HG03066 (cell line): ENCODE data around the gene DMD.

ENCODE experiments used
- ATAC-seq: cut with Tn5 transposase; IDR thresholded peaks from one replicate; pipeline ENCODE4 v1.9.1; 2021; ENCODE audit warnings: low read depth; ENCODE audit not compliant: unreplicated experiment

Gene DMD

GRCh38 chrX:31572360-31572759 is 1639.0 kb downstream of the DMD start:
- no peak for ATAC-seq

DNA sequence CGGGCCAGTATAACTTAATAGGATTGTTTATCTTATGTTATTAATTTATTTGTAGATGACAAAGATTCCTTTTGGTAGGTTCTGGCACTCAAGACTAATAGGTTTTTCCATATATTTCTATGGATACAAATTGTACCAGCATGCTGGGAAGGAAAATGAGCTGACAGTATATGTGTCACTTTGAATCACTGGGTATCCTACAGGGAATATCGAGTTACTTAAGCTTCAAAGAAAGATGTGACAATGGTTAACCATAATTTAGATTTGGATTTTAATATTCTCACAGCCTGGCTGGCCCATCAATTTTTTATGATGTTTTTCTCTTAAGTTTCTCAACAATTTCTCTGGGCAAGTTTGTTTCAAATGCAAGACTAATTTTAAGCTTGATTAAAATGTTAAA is 1640.7 kb downstream of the DMD start:
- no peak for ATAC-seq

GRCh38 chrX:31563792-31564191 is 1647.6 kb downstream of the DMD start:
- no peak for ATAC-seq

- ATAC-seq: no peak
These were observed 1655.8 kb downstream of the DMD start for GRCh38 chrX:31555506-31555905.

- ATAC-seq: no peak
These were observed 1659.4 kb downstream of the DMD start for GRCh38 chrX:31551913-31552312.

GRCh38 chrX:31550158-31550557 is 1661.2 kb downstream of the DMD start:
- no peak for ATAC-seq

DNA sequence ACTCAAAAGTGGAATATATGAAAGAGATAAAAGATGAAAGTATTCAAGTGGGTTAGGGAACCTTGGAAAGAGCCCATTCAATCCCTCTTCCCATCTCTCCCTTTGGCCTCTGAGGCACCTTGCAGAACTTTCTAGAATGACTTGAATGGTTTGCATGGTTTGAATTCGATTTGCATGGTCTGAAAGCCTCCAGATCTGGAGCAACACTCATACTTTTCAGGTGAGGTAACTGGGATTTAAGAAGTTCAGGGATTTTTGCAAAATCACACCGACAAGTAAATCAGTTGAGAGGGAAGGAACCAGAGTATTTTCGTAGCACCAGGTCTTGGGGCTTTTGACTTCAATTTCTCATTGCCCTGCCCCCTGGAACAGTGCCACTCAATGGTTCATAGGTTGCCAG is 1663.5 kb downstream of the DMD start:
- no peak for ATAC-seq

DNA sequence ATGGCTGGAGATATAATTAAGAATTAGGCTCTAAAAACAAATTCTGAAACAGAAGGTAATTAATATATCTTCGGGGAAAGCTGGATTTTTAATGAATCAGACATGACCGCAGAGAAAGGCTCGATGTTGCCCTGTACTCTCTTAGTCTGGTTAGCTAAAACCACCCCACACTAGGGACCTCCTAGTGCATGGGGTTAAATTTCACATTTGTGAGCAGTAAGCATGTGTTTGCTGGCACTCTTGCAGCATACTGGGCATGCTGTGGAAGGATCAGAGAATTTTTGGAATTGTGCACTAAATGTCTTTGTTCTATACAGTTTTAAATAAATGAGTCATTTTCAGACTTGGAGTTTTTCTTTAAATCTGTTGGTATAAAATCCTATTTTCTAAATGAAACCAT is 1663.9 kb downstream of the DMD start:
- ATAC-seq: no peak

GRCh38 chrX:31546126-31546525 is 1665.2 kb downstream of the DMD start:
- no peak for ATAC-seq

DNA sequence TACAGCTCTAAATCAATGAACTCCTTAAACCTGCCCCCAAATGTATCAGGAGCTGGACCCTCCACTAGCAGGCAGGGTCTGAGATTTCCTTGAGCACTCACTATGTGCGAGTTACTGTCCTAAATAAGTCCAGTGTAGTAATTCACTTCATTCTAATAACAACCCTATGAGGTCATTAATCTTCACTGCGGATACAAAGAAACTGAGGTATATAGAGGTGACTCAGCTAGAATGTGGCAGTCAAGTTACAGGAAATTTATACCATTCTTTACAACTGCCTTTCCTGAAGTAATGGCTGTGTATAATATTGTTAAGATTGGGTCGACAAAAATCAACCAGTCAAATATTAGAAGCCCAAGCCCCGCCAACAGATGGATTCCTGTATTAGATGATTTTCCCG is 1665.6 kb downstream of the DMD start:
- ATAC-seq: no peak

DNA sequence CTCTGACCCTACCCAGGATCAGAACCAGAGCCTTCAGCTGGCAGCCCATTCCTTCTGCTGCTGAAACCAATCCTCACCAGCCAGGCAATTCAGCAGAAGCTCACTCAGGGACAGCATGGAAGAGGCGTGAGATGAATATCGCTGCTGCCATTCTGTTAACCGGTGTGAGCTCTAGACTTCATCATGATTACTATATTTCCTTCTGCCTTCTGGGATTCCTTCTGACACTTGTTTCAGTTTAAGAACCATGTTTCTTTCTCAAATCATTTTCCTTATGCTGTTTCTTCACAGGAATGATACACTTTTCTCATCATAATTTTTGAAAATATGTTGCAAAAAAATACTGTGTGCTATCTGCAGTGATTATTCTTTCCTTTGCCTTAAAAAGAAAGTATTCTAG is 1666.2 kb downstream of the DMD start:
- ATAC-seq: no peak

- ATAC-seq: no peak
These were observed 1667.7 kb downstream of the DMD start for GRCh38 chrX:31543634-31544033.

- no peak for ATAC-seq
These were observed 1668.8 kb downstream of the DMD start for GRCh38 chrX:31542566-31542965.

DNA sequence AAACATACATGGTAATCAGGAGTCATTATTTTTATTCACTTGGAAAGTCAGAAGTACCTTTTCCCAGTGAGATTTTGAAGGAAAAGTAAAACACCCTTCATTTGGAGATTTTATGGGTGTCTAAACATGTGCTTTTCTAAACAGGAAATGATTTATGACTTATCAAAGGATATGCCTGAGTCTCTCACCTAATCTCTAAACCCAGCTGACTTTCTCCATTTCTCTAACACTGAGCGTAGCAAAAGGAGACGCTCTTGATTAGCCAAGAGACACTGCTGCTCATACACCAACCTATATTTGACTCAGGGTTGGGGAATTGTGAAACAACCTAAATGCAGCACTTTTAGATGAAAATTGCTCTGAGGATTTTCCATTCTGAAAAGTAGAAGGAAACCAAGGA is 1671.0 kb downstream of the DMD start:
- ATAC-seq: no peak

DNA sequence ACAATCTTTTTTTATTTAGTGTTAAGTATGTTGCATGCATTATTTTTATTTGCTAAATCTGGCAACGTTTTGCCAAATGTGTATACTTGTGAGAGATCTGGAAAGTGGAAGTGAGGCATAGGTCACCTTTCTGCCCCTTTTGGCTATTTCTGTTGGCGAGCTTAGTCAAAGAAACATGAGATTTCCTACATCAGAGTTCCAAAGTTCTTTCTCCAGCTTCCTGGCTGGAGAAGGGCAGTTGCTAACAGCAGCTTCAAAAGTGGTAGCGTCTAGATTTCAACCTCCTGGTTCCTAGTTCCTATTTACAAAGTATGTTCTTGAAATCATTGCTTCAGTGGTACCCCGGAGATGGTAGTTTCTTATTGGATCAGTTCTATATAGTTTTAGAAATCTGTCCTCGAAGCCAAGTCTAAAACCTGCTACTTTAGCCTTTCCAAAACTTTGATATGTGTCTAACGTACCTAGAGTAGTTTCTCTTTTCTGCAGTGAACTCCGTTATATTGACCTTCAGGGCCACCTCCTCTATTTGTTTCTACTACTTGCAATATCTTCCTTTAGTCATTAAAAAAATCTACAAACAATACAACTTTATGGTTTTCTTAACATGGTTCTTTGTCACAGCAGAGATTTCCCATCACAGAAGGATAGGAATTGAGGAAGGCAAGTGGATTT is 1683.8 kb downstream of the DMD start:
- no peak for ATAC-seq

- no peak for ATAC-seq
These were observed 1687.3 kb downstream of the DMD start for GRCh38 chrX:31523884-31524536.

GRCh38 chrX:31522760-31523159 is 1688.6 kb downstream of the DMD start:
- no peak for ATAC-seq

DNA sequence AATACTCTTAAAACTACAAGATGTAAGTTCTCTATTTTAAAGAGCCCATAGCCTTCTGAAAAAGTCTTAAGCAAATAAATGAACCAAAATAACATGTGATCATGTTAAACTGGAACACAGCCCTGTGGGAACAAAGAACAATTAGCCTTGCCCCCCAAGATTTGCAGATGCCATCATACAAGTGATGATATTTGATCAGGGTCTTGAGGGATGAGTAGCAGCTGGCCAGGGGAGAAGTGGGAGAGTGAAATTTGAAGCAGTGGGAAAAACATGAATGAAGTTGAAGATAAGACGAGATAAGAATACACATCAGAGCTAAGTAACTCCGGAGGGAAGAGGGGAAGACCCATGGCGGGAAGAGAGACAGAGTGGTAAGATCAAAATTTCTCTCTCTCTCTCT is 1689.4 kb downstream of the DMD start:
- no peak for ATAC-seq

DNA sequence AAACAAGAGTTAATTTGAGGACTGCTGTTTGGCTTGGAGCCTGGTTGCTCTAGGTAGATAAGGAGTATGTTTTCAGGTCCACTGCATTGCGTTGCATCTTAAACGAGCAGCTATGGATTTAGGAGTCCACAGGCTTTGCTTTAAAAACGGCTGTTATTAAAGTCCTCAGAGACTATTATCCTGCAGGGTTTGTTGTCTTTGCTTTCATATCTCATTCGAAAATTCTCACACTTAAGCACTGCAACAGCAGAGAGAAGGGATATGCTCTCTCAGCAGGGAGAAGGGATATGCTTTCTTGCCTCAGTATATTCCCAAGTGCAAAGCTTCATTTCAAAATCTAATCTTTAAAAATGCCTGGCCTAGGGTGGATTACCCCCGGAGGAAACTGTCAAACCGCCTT is 1694.8 kb downstream of the DMD start:
- no peak for ATAC-seq

- ATAC-seq: no peak
These were observed 1703.0 kb downstream of the DMD start for GRCh38 chrX:31508338-31508737.

DNA sequence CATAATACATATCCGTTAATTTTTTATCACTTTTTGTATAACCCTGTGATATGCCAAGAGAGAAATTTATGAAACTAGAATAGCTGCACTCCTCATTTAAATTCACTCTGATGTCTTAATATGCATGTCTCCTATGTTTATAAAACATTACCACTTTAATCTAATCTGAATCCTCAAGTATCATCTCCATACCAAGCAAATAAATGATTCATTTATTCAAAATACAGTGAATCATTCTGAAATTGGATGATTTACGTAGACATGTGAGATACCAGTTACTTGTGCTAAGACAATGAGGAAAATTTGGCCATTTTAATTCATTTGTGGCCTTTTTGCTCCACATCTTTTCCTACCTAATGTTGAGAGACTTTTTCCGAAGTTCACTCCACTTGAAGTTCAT is 1704.4 kb downstream of the DMD start:
- ATAC-seq: no peak

- ATAC-seq: no peak
These were observed 1705.0 kb downstream of the DMD start for GRCh38 chrX:31506360-31506759.

DNA sequence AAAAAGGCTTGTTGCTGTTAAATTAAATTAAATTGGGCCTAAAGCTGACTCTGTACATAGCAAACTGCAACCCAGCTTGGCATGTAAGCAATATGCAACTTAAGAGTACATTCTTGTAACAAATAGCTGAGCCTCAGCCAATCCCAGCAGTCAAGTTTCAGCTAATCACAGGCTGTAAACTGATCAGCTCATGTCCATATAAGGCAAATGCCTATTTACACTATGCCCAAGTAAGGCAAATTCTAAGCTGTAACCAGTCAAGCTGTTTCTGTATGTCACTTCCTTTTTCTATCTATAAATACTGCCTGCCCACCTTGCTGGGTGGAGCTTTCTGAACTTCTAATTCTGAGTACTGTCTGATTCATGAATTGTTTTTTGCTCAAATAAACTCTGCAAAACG is 1710.4 kb downstream of the DMD start:
- ATAC-seq: no peak
